Ovary (tissue), 9 donors: ENCODE measurements around the gene USP9Y. TPM values are rescaled to one million over a fixed set of nuclear protein-coding genes. Genes with fewer than 3 reads are reported as not detected.

Source experiments
- DNase-seq, 5 donors: peaks; one replicate each; pipeline ENCODE4 v3.0.0-alpha.2; 2019 to 2020
- H3K27ac ChIP-seq, 2 donors: fragments of 200-600 bp; one replicate each; pipeline versions ENCODE4 v1.5.1 to v1.8.0; 2019 to 2022
- H3K27me3 ChIP-seq: fragments of 200-600 bp; one replicate; pipeline ENCODE4 v1.8.0; 2022
- H3K36me3 ChIP-seq: fragments of 200-600 bp; sonication (generic); one replicate; pipeline ENCODE4 v1.5.1; 2019
- H3K4me1 ChIP-seq: one replicate; pipeline ENCODE4 v1.8.1; 2013; ENCODE audit warnings: mild to moderate bottlenecking, moderate library complexity; ENCODE audit not compliant: insufficient read depth
- H3K4me3 ChIP-seq: fragments of 200-600 bp; sonication (generic); one replicate; pipeline ENCODE4 v1.5.1; 2017
- H3K9me3 ChIP-seq, 2 donors: fragments of 200-600 bp in 1 of 2; sonication (generic) in 1 of 2; one replicate each; pipeline versions ENCODE4 v1.5.1 to v1.8.1; 2013 to 2019; ENCODE audit warnings: mild to moderate bottlenecking in 1 of 2, moderate library complexity in 1 of 2
- CTCF ChIP-seq, 3 donors: fragments of 450-650 bp in 2 of 3; fragments of 200-600 bp in 1 of 3; IDR thresholded peaks; one replicate each; pipeline versions ENCODE4 v1.5.1 to v1.8.0; 2016 to 2022; ENCODE audit warnings: antibody characterized with exemption in 3 of 3, mild to moderate bottlenecking in 1 of 3
- EP300 ChIP-seq: sonication (generic); formaldehyde crosslinking; IDR thresholded peaks from one replicate; pipeline ENCODE4 v1.6.1; 2017; ENCODE audit warnings: antibody characterized with exemption
- POLR2A ChIP-seq: fragments of 450-650 bp; IDR thresholded peaks from one replicate; pipeline ENCODE4 v1.6.1; 2017; ENCODE audit warnings: antibody characterized with exemption, mild to moderate bottlenecking, moderate library complexity
- WGBS, 3 donors: extraction: QIAGEN DNeasy Blood & Tissue Kit in 1 of 3; methylation state at CpG; one replicate each; pipeline versions ENCODE4 v1.1.5 to v1.1.7; 2013 to 2017; 5-methylcytosine and 5-hydroxymethylcytosine counted together
- intact Hi-C, 4 donors: fragments of 100-400 bp; cut with DNase I; formaldehyde crosslinking; loops; one replicate each; pipeline versions ENCODE4 v1.11.0 to v1.15.1; 2022 to 2023
- polyA plus RNA-seq, 2 donors: library from polyadenylated mRNA; stranded (reverse); fragments of 200-250 nt in 1 of 2; fragments of 350-450 nt in 1 of 2; fragmentation: Illumina TruSeq in 1 of 2; extraction: RNeasy Lipid Tissue Mini Kit (QIAGEN cat#74804) in 1 of 2; gene quantifications; one replicate each; pipeline ENCODE4 v1.2.3, GENCODE V29; 2013 to 2014
- total RNA-seq, 7 donors: library from RNA; depleted of rRNA in 2 of 7; stranded (reverse); fragments of >200 nt in 2 of 7; fragmentation: NEBNext Ultra II Directional in 3 of 7; extraction: Animal tissue kit (Norgen Biotek cat#: 25700) in 3 of 7; gene quantifications; one replicate each; pipeline versions ENCODE4 v1.1.0 to v1.2.4, GENCODE V29; 2016 to 2023
- donor health status: DM: no; HTN: no; CAD: no; lungs with moderate emphysema.
- donor health status: DM: no; HTN: no; CAD: no.
- donor health status: Bipolar disorder and iron deficiency.
- donor health status: DM: yes; HTN: yes; CAD: no.
- donor health status: DM: no; HTN: no; CAD: no.
- donor health status: DM: yes; HTN: yes; CAD: no.

USP9Y gene
- total and polyA plus RNA-seq, 9 donors: 0.18 TPM; not detected in 8

- H3K4me1 ChIP-seq: no peaks in the 10 kb centered on the region
- H3K27ac ChIP-seq: no peak overlapping the region
- WGBS, 3 donors: no CpG with 5 or more reads among the region's 2 CpGs
- no peak overlapping the region for H3K4me3 ChIP-seq
- intact Hi-C loops: no loop called here
- no peak for DNase-seq
- no peaks in the 10 kb centered on the region for H3K36me3 ChIP-seq
- no peaks in the 10 kb centered on the region for H3K27me3 ChIP-seq
- TF ChIP-seq EP300 (no peak), CTCF (IDR thresholded peaks at IDR 0.05) (no peak), POLR2A (no peak)
- H3K9me3 ChIP-seq: no peaks in the 10 kb centered on the region
Measured at GRCh38 chrY:12841368-12841767, 140.3 kb downstream of the USP9Y start.

DNA sequence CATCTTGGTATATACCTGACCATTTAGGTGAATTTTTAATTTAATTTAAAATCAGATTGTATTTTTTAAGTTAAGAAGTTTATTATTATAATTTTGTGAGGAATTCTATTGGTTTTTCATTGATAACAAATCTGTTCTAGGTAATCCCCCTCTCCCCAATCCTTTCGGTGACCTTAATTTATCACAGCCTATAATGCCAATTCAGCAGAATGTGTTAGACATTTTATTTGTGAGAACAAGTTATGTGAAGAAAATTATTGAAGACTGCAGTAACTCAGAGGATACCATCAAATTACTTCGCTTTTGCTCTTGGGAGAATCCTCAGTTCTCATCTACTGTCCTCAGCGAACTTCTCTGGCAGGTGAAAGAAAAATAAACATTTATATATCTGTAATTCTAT, 145.8 kb downstream of the USP9Y start:
- no CpG with 5 or more reads among the region's 3 CpGs for WGBS, 3 donors
- Histone ChIP-seq H3K27me3 (no peaks in the 10 kb centered on the region), H3K27ac (no peak overlapping the region), H3K4me3 (no peak overlapping the region), H3K36me3 (no peaks in the 10 kb centered on the region), H3K9me3 (no peaks in the 10 kb centered on the region), H3K4me1 (no peaks in the 10 kb centered on the region)
- DNase-seq: no peak
- intact Hi-C loops: no loop called here
- no peak for TF ChIP-seq EP300
- TF ChIP-seq CTCF (IDR thresholded peaks at IDR 0.05): no peak
- no peak for TF ChIP-seq POLR2A

DNA sequence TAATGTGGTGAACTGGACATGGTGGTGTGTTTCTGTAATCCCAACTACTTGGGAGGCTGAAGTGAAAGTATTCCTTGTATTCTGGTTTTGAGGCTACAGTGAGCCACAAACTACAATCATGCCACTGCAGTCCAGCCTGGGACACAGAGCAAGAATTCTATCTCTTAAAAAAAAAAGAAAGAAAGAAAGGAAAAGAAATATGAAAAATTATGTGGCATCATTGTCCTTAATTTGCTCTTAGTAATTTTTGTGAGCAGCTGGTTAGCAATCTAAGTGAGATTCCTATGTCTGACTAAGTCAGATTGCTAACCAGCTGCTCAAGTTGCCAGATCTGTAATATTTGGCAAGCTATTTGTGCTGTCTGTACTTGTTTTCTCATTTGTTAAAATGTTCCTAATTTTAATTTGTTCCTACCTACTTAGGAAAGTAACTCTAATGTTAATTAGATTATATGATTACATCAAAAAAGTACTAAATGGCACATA, 154.8 kb downstream of the USP9Y start:
- H3K4me1 ChIP-seq: no peaks in the 10 kb centered on the region
- no peaks in the 10 kb centered on the region for H3K36me3 ChIP-seq
- intact Hi-C loops: no loop called here
- no peak overlapping the region for H3K27ac ChIP-seq
- no peak for TF ChIP-seq EP300
- TF ChIP-seq CTCF (IDR thresholded peaks at IDR 0.05): no peak
- TF ChIP-seq POLR2A: no peak
- DNase-seq: no peak
- no peaks in the 10 kb centered on the region for H3K27me3 ChIP-seq
- no peak overlapping the region for H3K4me3 ChIP-seq
- H3K9me3 ChIP-seq: no peaks in the 10 kb centered on the region

- Histone ChIP-seq H3K36me3 (no peaks in the 10 kb centered on the region), H3K4me1 (no peaks in the 10 kb centered on the region), H3K4me3 (no peak overlapping the region), H3K9me3 (no peaks in the 10 kb centered on the region), H3K27me3 (no peaks in the 10 kb centered on the region), H3K27ac (no peak overlapping the region)
- WGBS, 3 donors: no CpG with 5 or more reads among the region's 2 CpGs
- DNase-seq: no peak
- intact Hi-C loops: no loop called here
- TF ChIP-seq CTCF (IDR thresholded peaks at IDR 0.05) (no peak), EP300 (no peak), POLR2A (no peak)
Measured at GRCh38 chrY:12867960-12868359, 166.9 kb downstream of the USP9Y start.

- intact Hi-C loops: no loop called here
- TF ChIP-seq EP300: no peak
- no peak for TF ChIP-seq CTCF (IDR thresholded peaks at IDR 0.05)
- no peak for TF ChIP-seq POLR2A
Measured at GRCh38 chrY:12896973-12897372, 195.9 kb downstream of the USP9Y start.

More at GRCh38 chrY:12896973-12897372, 195.9 kb downstream of the USP9Y start:
- H3K4me3 ChIP-seq: no peak overlapping the region
- H3K9me3 ChIP-seq: no peaks in the 10 kb centered on the region
- no peaks in the 10 kb centered on the region for H3K27me3 ChIP-seq
- DNase-seq: no peak
- H3K27ac ChIP-seq: no peak overlapping the region
- H3K36me3 ChIP-seq: no peaks in the 10 kb centered on the region
- no peaks in the 10 kb centered on the region for H3K4me1 ChIP-seq
